ENCODE data around the gene SMIM20.

SMIM20 gene

DNA sequence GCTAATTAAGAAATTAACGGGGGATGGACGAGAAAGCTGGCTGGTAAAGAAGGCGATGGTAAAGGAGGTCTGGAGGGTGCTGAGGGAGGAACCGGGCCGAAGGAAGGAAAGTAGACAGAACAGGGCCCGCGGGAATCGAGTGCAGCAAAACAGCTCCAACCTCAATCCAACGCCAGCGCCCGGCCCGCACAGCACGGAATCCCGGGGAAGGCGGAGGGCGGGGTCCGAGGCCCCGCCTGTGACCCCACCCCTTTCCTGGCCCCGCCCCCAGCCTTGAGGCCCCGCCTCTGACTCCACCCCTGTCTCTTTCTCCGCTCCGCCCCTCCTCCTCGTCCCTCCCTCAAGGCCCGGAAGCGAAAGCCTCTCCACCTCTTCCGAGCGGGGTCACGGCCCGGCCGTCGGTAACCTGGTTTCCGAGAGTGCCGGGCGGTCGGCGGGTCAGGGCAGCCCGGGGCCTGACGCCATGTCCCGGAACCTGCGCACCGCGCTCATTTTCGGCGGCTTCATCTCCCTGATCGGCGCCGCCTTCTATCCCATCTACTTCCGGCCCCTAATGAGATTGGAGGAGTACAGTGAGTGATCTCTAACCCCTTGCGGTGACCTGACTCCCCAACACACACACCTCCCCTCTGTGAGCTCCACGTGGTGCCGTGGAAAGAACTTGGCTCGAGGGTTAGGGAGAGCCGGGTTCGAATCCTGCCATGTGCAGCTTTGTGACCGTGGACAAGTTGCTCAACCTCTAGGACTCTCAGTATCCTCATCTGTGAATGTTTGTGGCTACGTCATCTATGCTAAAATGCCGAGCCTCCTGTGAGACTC, at the start of gene SMIM20:
Gene SMIM20 (plus strand): TSS at position 370 of the 819 bp plus-strand sequence. CDS start 94 bp downstream, at position 464.
- TF ChIP-seq RAD21 (IDR thresholded peaks at IDR 0.05; ENCODE audit: low read depth), result no peak
- peak; percentile 32 for TF ChIP-seq CEBPB (IDR thresholded peaks at IDR 0.05)
- TF ChIP-seq TEAD4 (IDR thresholded peaks at IDR 0.05), result peak; percentile 24; the same call in 1 of the 2 replicates
- no peak for TF ChIP-seq ZBTB7A (IDR thresholded peaks at IDR 0.05; ENCODE audit: low read depth)
- TF ChIP-seq, protein P1, sequence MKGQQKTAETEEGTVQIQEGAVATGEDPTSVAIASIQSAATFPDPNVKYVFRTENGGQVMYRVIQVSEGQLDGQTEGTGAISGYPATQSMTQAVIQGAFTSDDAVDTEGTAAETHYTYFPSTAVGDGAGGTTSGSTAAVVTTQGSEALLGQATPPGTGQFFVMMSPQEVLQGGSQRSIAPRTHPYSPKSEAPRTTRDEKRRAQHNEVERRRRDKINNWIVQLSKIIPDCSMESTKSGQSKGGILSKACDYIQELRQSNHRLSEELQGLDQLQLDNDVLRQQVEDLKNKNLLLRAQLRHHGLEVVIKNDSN (IDR thresholded peaks at IDR 0.05), result peak; percentile 58
- no peak for TF ChIP-seq NFIC (IDR thresholded peaks at IDR 0.05)
- TF ChIP-seq TCF12 (IDR thresholded peaks at IDR 0.05; ENCODE audit: low read depth), result peak; percentile 67
- TF ChIP-seq TAF1 (IDR thresholded peaks at IDR 0.05; ENCODE audit: low read depth), result peak; percentile 87
- TF ChIP-seq YY1 (IDR thresholded peaks at IDR 0.05; ENCODE audit: low read depth), result peak; percentile 80
- TF ChIP-seq, protein P2, sequence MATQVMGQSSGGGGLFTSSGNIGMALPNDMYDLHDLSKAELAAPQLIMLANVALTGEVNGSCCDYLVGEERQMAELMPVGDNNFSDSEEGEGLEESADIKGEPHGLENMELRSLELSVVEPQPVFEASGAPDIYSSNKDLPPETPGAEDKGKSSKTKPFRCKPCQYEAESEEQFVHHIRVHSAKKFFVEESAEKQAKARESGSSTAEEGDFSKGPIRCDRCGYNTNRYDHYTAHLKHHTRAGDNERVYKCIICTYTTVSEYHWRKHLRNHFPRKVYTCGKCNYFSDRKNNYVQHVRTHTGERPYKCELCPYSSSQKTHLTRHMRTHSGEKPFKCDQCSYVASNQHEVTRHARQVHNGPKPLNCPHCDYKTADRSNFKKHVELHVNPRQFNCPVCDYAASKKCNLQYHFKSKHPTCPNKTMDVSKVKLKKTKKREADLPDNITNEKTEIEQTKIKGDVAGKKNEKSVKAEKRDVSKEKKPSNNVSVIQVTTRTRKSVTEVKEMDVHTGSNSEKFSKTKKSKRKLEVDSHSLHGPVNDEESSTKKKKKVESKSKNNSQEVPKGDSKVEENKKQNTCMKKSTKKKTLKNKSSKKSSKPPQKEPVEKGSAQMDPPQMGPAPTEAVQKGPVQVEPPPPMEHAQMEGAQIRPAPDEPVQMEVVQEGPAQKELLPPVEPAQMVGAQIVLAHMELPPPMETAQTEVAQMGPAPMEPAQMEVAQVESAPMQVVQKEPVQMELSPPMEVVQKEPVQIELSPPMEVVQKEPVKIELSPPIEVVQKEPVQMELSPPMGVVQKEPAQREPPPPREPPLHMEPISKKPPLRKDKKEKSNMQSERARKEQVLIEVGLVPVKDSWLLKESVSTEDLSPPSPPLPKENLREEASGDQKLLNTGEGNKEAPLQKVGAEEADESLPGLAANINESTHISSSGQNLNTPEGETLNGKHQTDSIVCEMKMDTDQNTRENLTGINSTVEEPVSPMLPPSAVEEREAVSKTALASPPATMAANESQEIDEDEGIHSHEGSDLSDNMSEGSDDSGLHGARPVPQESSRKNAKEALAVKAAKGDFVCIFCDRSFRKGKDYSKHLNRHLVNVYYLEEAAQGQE (IDR thresholded peaks at IDR 0.05; ENCODE audit: low read depth), result no peak
- peak; percentile 96 for TF ChIP-seq MAX (IDR thresholded peaks at IDR 0.05)
- peak; percentile 43; the same call in 1 of the 2 replicates for TF ChIP-seq EGR1 (IDR thresholded peaks at IDR 0.05)
- no peak for TF ChIP-seq CREB1 (IDR thresholded peaks at IDR 0.05; ENCODE audit: low read depth)
- no peak; the same call in 1 of the 2 replicates for TF ChIP-seq EP300 (IDR thresholded peaks at IDR 0.05; ENCODE audit: borderline replicate concordance)
- no peak for TF ChIP-seq FOXM1 (IDR thresholded peaks at IDR 0.05; ENCODE audit: borderline replicate concordance, low read depth)

DNA sequence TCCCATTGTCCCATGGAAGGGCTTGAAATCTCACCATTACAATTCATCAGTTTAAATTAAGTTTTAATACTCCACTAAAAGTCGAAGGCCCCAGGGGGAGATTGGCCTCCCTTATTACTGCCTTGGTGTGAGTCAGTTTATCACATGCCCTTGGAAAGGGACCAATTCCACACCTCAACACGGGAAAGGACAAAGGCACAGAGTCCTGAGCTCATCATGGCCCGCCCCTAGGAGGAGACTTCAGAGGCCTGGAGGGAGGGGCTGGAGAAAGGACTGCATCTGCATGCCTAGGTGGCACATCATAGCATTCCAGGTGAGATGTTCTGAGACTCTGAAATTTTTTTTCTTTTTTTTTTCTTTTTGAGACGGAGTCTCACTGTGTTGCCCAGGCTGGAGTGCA, 48.4 kb upstream of the SMIM20 start:
- no peak for TF ChIP-seq CEBPB (IDR thresholded peaks at IDR 0.05)
- 0 out of 2 replicates have a peak, but pooled peaks have one; percentile 17 for TF ChIP-seq EP300 (IDR thresholded peaks at IDR 0.05; ENCODE audit: borderline replicate concordance)
- peak; percentile 28; the same call in 1 of the 2 replicates for TF ChIP-seq TCF12 (IDR thresholded peaks at IDR 0.05; ENCODE audit: low read depth)
- TF ChIP-seq MAX (IDR thresholded peaks at IDR 0.05), result peak; percentile 37; the same call in 1 of the 2 replicates
- peak; percentile 82 for TF ChIP-seq TEAD4 (IDR thresholded peaks at IDR 0.05)
- no peak for TF ChIP-seq YY1 (IDR thresholded peaks at IDR 0.05; ENCODE audit: low read depth)
- no peak for TF ChIP-seq EGR1 (IDR thresholded peaks at IDR 0.05)
- TF ChIP-seq FOXM1 (IDR thresholded peaks at IDR 0.05; ENCODE audit: borderline replicate concordance, low read depth), result no peak
- TF ChIP-seq, protein P1 (IDR thresholded peaks at IDR 0.05), result peak; percentile 68
- peak; percentile 59 for TF ChIP-seq NFIC (IDR thresholded peaks at IDR 0.05)

- no peak for TF ChIP-seq EGR1 (IDR thresholded peaks at IDR 0.05)
- no peak for TF ChIP-seq TEAD4 (IDR thresholded peaks at IDR 0.05)
- TF ChIP-seq CREB1 (IDR thresholded peaks at IDR 0.05; ENCODE audit: low read depth), result no peak
- no peak for TF ChIP-seq EP300 (IDR thresholded peaks at IDR 0.05; ENCODE audit: borderline replicate concordance)
- TF ChIP-seq CEBPB (IDR thresholded peaks at IDR 0.05), result no peak
- TF ChIP-seq, protein P1 (IDR thresholded peaks at IDR 0.05), result no peak
- TF ChIP-seq FOXM1 (IDR thresholded peaks at IDR 0.05; ENCODE audit: borderline replicate concordance, low read depth), result no peak
- no peak for TF ChIP-seq ZBTB7A (IDR thresholded peaks at IDR 0.05; ENCODE audit: low read depth)
- TF ChIP-seq, protein P2 (IDR thresholded peaks at IDR 0.05; ENCODE audit: low read depth), result no peak
- no peak for TF ChIP-seq RAD21 (IDR thresholded peaks at IDR 0.05; ENCODE audit: low read depth)
- no peak for TF ChIP-seq MAX (IDR thresholded peaks at IDR 0.05)
- TF ChIP-seq TAF1 (IDR thresholded peaks at IDR 0.05; ENCODE audit: low read depth), result no peak
- TF ChIP-seq TCF12 (IDR thresholded peaks at IDR 0.05; ENCODE audit: low read depth), result no peak
- TF ChIP-seq NFIC (IDR thresholded peaks at IDR 0.05), result no peak
- TF ChIP-seq YY1 (IDR thresholded peaks at IDR 0.05; ENCODE audit: low read depth), result no peak
These were observed 46.2 kb upstream of the SMIM20 start for GRCh38 chr4:25867781-25868294.

- TF ChIP-seq YY1 (IDR thresholded peaks at IDR 0.05; ENCODE audit: low read depth) (no peak), TAF1 (IDR thresholded peaks at IDR 0.05; ENCODE audit: low read depth) (no peak)
These were observed 43.9 kb upstream of the SMIM20 start for GRCh38 chr4:25870081-25870480.

All from Ishikawa (cell line).